Effector CD4-positive, alpha-beta T cell (primary cell): Measurements from ENCODE around the gene FOXP1.
A peak's percentile ranks its signal among the peaks of the same experiment; 100 is the strongest.

ENCODE experiments used
- DNase-seq: peaks from one replicate; pipeline ENCODE4 v3.0.0-alpha.2; 2020

Gene FOXP1

GRCh38 chr3:71012971-71013370 is 570.6 kb downstream of the FOXP1 start:
- DNase-seq = no peak

GRCh38 chr3:71011565-71012287 is 571.8 kb downstream of the FOXP1 start:
- DNase-seq = no peak

- DNase-seq = peak; percentile 21
These were observed 572.6 kb downstream of the FOXP1 start for GRCh38 chr3:71010726-71011455.

- no peak for DNase-seq
These were observed 575.1 kb downstream of the FOXP1 start for GRCh38 chr3:71008350-71008935.

- no peak for DNase-seq
These were observed 576.4 kb downstream of the FOXP1 start for GRCh38 chr3:71006810-71007785.

GRCh38 chr3:71005702-71006321 is 577.7 kb downstream of the FOXP1 start:
- no peak for DNase-seq

GRCh38 chr3:71003511-71003910 is 580.0 kb downstream of the FOXP1 start:
- DNase-seq = no peak

- no peak for DNase-seq
These were observed 581.2 kb downstream of the FOXP1 start for GRCh38 chr3:71002298-71002697.

- DNase-seq = no peak
These were observed 582.2 kb downstream of the FOXP1 start for GRCh38 chr3:71001303-71001830.

- DNase-seq = no peak
These were observed 583.0 kb downstream of the FOXP1 start for GRCh38 chr3:71000483-71000882.

GRCh38 chr3:70999730-71000129 is 583.8 kb downstream of the FOXP1 start:
- DNase-seq = no peak

GRCh38 chr3:70996082-70996481 is 587.4 kb downstream of the FOXP1 start:
- no peak for DNase-seq

GRCh38 chr3:70994644-70995043 is 588.9 kb downstream of the FOXP1 start:
- DNase-seq = no peak

GRCh38 chr3:70992562-70993204 is 590.8 kb downstream of the FOXP1 start:
- no peak for DNase-seq

- no peak for DNase-seq
These were observed 591.4 kb downstream of the FOXP1 start for GRCh38 chr3:70992131-70992530.

GRCh38 chr3:70990723-70991122 is 592.8 kb downstream of the FOXP1 start:
- no peak for DNase-seq

- DNase-seq = no peak
These were observed 593.3 kb downstream of the FOXP1 start for GRCh38 chr3:70990185-70990584.

GRCh38 chr3:70989174-70989573 is 594.4 kb downstream of the FOXP1 start:
- DNase-seq = no peak

- DNase-seq = no peak
These were observed 595.4 kb downstream of the FOXP1 start for GRCh38 chr3:70988111-70988510.

- no peak for DNase-seq
These were observed 598.0 kb downstream of the FOXP1 start for GRCh38 chr3:70985572-70985971.

- no peak for DNase-seq
These were observed 598.6 kb downstream of the FOXP1 start for GRCh38 chr3:70984776-70985482.
